Right ventricle myocardium superior (tissue), 1 donor: ENCODE results near the gene FN3KRP. TPM values are rescaled to one million over a fixed set of nuclear protein-coding genes. Genes with fewer than 3 reads are reported as not detected.

ENCODE experiments used
- ATAC-seq: fragments of 200-7000 bp; cut with Tn5 transposase; one replicate; pipeline ENCODE4 v1.9.1; 2020; ENCODE audit warnings: mild to moderate bottlenecking; ENCODE audit not compliant: poor library complexity
- DNase-seq: peaks from one replicate; pipeline ENCODE4 v3.0.0-alpha.2; 2020
- intact Hi-C: fragments of 100-400 bp; cut with DNase I; formaldehyde crosslinking; loops from one replicate; pipeline ENCODE4 v1.11.2; 2022
- total RNA-seq: library from RNA; stranded (reverse); fragmentation: NEBNext Ultra II Directional; extraction: Animal tissue kit (Norgen Biotek cat#: 25700); gene quantifications from one replicate; pipeline ENCODE4 v1.2.1, GENCODE V29; 2021
- donor health status: DM: no; HTN: yes; CAD: no; lungs with severe emphysema.

The FN3KRP gene
- total RNA-seq, 1 donor from 2014 or later: 13.2 TPM

DNA sequence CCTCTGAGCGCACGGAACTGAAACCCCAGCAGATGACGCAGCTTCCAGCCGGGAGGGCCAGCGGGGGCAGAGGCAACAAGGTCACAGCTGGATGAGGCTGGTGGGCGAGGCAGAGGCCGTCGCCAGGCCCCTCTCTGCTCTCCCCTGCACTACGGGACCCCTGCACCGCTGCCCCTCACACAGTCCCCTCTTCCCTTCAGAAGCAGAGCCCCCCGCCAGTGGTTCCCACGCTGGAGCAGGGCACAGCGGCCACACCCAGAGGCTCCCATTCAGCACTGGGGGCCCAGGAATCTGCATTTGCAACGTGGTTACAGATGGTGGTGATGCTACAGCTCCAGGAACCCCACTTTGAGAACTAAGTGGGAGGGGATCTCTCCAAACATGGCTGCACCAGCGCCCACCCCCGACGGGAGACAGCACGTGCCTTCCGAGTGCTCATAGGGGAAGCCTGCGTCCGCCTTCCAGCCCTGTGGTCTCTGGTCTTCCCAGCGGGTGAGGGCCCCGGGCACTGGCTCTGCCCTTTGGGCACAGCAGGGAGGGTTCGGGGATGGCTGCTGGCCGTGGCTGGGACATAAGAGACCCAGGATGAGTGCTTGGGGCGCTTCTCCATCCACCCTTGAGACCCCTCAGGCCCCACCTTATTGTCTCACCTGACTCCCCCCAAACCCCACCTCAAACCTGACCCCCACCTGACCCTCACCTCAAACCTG lies 13.3 kb upstream of the FN3KRP start:
- ATAC-seq (no peak), DNase-seq (peak; percentile 39)
- intact Hi-C loops: no loop called here

DNA sequence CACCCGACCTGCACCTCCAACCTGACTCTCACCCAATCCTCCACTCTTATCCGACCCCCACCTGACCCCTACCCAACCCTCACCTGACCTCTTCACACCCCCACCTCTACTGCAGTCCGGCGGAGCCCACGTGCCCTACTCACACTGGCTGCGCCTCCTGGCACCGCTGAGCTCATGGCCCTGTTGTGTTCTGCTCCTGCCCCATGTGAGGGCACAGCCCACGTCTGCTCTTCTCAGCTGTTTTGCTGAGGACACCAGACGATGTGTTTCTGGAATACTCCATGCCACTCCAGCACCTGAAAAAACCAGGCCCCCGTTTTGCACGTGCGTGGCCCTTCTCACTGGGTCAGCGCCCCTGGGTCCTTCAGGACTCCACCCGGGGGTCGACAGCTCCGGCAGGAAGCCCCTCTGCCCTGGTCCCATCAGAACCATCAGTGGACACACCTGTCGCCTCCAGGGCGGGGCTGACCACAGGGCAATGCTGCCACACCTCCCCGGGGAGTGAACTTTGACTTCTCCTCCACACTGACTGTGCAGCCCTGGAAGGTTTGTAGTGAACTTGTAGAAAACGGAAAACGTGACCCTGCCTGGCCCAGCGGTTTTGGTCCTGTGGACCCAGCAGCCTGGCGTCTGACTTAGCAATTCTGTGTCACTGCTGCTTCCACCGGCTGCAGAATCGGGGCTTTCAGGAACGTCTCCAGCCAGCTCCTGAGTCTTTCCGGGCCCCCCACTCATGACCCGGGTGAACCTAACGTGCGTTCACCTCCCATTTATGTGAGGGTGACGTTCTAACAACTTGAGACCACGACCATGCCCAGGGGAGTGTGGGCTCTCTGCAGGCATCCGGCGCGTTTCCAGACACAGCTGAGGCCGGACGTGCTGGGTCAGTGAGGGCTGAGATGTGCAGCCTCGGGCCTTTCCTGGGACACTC lies 12.3 kb upstream of the FN3KRP start:
- DNase-seq (peak; percentile 33), ATAC-seq (no peak)
- intact Hi-C loops: no loop called here

- intact Hi-C loops: no loop called here
Observed at GRCh38 chr17:82704886-82705285, 11.6 kb upstream of the FN3KRP start.

GRCh38 chr17:82705756-82706155 lies 10.8 kb upstream of the FN3KRP start:
- intact Hi-C loops: no loop called here
- DNase-seq (peak; percentile 29), ATAC-seq (no peak)

More at GRCh38 chr17:82704886-82705285, 11.6 kb upstream of the FN3KRP start:
- ATAC-seq (no peak), DNase-seq (peak; percentile 31)

DNA sequence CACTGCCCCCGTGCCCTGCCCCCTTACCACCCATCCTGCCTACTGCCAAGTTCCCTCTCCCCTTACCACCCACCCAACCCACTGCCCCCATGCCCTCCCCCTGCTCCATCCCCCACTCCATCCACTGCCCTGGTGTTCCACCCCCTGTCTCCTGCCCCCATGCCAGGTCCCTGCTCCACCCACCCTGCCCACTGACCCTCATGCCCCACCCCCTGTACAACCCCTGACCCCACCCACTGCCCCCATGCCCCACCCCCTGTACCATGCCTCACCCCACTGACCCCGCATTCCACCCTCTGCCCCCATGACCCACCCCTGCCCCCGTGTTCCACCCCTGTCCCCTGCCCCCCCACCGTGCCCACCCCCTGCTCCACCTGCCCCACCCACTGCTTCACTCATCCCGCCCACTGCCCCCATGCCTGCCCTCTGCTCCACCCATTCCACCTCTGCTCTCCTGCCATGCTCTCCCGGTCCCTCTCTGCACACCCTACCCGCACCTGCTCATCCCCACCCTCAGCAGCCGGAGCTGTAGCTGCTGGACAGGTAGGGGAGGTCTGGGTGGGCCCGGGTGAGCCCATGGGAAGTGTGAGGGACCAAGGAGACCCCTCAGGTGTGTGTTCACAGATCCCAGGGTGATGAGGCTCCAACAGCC lies 7.4 kb upstream of the FN3KRP start:
- DNase-seq (peak; percentile 20), ATAC-seq (no peak)
- intact Hi-C loops: no loop called here

DNA sequence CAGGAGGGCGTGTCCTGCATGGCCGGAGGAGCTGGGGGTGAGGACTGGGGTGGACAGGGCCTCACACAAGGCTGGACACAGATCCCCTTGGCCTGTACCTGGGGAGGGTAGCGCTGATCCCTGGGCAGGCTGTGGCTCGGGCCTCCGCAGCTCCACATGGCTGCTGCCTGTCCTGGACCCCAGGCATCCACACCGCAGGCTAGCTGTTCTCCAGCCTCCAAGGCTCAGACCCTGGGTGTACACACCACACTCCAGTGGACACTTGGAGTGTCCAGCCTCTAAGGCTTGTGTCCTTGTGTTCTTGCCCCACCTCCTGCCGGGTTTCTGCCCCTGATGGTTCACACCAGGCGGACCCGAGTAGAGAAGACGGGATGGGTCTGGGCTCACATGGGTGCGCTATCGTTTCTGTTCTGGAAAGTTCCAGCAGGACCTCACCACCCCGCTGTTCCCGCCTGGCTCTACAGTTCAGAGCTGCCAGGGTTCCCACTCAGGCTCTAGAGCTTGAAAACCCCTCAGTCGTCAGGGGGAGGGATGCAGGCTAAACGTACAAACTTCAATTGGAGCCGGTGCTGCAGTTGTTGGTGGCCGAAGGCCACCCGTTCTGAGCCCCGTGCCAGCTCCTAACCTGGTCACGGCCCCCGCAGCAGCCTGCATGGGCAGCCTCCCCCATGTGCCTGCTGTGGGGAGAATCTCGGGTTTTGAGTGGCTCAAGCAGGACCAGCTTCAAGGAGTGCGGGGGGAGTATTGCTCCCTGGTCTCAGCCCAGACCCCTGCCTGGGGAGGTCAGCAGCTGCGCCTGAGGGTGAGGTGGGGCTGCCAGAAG lies 6.6 kb upstream of the FN3KRP start:
- intact Hi-C loops: no loop called here
- DNase-seq (peak; percentile 35), ATAC-seq (no peak)

- intact Hi-C loops: no loop called here
- ATAC-seq: no peak
- DNase-seq: peak; percentile 37
Observed at GRCh38 chr17:82710499-82711232, 5.8 kb upstream of the FN3KRP start.

DNA sequence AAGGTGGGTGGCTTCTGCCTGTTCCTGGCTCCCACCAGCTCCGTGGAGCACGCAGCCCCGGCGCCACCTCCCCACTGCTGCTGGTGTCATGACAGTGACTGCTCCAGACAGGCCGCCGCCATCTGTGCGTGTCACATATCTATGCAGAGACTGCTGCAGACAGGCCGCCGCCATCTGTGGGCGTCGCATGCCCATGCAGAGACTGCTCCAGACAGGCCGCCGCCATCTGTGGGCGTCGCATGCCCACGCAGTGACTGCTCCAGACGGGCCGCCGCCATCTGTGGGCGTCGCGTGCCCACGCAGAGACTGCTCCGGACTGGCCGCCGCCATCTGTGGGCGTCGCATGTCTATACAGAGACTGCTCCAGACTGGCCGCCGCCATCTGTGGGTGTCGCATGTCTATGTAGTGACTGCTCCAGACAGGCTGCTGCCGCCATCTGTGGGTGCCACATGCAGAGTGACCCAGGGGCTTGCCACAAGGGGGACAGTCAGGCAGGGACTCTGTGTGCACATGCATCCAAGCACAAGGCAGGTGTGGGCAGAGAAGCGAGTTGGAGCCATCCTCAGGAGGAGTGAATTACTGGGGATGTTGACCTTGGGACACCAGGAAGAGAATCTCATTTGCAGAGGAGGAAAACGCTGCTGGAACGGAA lies 3.3 kb upstream of the FN3KRP start:
- DNase-seq: no peak
- ATAC-seq: no peak
- intact Hi-C loops: no loop called here

GRCh38 chr17:82718986-82719685 lies 2.6 kb downstream of the FN3KRP start:
- ATAC-seq (no peak), DNase-seq (no peak)
- intact Hi-C loops: no loop called here

DNA sequence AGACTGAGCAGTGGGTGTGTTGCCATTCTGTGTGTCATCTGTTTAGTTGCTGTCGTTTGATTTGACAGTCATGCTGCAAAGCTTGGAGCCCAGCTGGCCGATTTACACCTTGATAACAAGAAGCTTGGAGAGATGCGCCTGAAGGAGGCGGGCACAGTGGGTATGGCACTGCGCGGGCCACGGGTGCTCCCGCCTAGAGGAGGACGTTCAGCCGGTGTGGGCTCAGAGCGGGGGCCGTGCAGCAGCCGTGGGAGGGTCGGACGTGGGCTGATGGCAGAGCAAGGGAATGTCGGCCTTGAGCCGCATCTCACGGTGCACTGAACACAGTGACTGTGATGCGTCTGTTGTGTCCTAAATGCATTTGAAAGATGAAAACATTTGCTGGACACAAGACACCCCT lies 3.7 kb downstream of the FN3KRP start:
- DNase-seq: no peak
- ATAC-seq: no peak
- intact Hi-C loops: no loop called here

DNA sequence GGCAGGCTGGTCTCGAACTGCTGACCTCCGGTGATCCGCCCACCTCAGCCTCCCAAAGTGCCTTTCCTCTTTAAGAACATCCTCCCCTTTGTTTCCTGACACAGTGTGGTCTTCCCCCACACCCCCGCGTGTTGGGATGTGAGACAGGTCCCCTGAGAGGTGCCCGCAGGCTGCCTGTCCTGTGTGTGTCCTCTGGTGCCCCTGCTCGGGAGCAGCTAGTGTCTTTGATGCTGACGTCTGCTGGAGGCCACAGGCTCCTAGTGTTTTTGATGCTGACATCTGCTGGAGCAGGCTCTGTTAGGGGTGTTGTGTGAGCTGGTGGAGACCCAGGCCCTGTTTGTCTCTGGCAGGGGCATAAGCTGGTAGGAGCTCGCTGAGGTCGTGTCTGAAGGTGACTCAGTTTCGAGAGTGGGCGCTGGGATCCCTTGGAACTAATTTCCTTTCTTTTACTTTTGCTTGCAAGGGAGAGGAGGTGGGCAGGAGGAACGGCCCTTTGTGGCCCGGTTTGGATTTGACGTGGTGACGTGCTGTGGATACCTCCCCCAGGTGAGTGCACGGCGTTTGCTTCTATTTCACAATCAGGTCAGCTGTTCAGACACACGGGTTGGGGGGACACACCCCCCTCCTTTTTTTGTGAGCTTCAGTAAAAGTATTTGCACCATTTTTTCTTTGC lies 6.0 kb downstream of the FN3KRP start:
- intact Hi-C loops: no loop called here
- DNase-seq: no peak
- ATAC-seq: no peak

DNA sequence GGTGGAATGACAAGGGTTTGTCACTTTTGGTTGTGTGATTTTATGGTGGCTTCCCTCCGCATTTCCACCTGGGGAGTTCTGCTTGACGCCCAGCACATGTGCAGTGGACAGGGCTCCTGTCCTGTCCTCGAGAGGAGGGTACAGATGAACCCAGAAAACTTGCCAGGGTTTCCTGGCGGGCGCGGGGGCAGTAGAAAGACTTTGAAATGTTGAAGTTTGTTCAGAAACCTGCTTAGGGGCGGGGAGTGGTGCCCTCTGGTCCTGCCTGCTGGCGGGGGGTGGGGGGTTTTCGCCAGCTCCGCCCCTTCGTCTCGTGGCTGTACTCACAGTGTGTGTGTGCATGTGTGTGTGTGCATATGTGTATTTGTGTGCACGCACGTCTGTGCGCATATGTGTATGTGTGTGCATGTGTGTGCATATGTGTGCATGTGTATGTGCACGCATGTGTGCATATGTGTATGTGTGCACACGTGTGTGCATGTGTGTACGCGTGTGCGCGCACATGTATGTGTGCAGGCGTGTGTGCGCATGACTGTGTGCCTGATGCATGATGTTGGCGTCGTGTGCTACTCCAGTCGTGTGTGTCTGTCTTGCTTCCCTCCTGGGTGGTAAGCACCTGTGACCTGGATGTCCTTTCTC lies 6.8 kb downstream of the FN3KRP start:
- ATAC-seq (no peak), DNase-seq (no peak)
- intact Hi-C loops: no loop called here

DNA sequence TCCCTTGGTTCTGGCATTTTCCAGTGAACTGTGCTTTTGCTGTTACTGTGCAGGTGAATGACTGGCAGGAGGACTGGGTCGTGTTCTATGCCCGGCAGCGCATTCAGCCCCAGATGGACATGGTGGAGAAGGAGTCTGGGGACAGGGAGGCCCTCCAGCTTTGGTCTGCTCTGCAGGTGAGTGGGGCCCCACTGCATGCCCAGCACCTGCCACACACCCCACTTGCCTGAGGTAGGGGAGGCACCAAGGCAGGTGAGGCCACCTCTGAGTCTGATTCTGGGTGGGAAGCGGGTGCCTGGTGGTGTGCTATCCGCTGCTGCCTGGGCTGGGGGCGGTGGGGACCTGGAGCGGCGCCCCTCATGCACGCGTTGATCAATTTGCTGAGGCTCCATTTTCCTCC lies 9.9 kb downstream of the FN3KRP start:
- intact Hi-C loops: no loop called here
- no peak for DNase-seq
- ATAC-seq: no peak

DNA sequence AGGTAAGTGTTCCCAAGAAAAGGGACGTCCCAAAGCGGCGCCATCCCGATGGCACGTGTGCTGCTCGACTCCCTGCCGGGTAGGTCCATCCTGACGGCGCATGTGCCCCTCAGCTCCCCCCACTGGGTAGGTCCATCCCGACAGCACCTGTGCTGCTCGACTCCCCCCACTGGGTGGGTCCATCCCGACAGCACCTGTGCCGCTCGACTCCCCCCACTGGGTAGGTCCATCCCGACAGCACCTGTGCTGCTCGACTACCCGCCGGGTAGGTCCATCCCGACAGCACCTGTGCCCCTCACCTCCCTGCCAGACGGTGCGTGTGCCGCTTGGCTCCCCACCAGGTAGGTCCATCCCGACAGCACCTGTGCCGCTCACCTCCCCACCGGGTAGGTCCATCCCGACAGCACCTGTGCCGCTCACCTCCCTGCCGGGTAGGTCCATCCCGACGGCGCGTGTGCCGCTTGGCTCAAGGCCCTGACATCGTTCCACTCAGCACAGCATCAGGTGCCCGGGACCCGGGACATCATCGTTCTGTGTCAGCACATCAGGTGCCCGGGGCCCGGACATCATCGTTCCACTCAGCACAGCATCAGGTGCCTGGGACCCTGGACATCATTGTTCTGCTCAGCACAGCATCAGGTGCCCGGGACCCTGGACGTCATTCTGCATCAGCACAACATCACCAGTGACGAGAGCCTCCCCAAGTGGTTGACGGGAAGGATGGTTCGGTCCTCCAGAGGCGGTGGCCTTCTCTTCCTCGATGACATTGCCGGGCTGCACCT lies 13.2 kb downstream of the FN3KRP start:
- intact Hi-C loops: no loop called here
- peak; percentile 28 for DNase-seq
- no peak for ATAC-seq

GRCh38 chr17:82732118-82732743 lies 15.7 kb downstream of the FN3KRP start:
- DNase-seq: peak; percentile 20
- intact Hi-C loops: no loop called here
- ATAC-seq: no peak
